HG03175 (cell line): ENCODE data around the gene GRAMD4.

Source experiments
- ATAC-seq: cut with Tn5 transposase; IDR thresholded peaks from one replicate; pipeline ENCODE4 v1.9.1; 2021; ENCODE audit warnings: mild to moderate bottlenecking, moderate library complexity; ENCODE audit not compliant: unreplicated experiment

The GRAMD4 gene

DNA sequence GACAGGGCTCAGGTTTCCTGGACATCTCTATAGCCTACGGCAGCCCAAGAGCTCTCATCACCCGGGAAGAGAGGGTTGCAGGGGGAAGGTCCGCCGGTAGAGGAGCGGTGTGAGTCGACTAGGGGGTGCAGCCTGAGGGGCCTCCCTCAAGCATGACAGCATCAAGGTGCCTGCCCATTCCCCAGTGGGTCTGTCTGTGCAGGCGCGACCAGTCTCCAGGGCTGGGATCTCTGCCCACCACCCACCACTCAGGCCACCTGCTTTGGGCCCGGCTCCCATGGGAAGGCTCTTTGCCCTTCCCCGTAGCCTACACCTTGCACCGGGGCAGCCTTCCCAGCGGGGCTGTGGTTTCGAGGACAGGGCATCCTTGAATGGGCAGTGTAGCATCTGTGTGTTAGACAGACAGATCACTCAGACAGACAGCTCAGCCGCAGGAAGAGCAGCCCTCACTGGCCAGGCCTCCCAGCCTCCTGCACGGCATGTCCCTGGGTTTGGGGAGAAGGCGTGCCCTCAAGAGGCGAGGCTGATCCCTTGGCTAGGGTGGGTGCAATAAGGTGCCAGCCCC is 88.7 kb downstream of the GRAMD4 start:
- no peak for ATAC-seq

DNA sequence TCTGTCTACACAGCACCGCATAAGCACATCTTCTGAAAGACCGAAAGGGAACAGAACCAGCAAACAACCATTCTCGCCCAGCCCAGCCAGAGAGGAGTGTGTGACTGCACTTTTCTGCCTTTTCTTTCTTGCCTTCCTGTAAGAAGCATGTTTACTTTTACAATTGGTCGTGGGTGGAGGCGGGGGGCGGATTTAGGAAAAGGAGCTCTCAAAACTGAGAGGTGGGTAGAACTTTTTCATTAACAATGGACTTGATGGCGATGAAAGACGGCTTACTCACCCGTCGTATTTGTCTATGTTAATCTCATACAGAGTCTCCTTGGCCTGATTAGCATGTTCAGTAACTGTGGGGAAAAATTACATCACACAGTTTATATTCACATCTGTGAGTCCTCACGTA is 90.6 kb downstream of the GRAMD4 start:
- ATAC-seq = no peak

DNA sequence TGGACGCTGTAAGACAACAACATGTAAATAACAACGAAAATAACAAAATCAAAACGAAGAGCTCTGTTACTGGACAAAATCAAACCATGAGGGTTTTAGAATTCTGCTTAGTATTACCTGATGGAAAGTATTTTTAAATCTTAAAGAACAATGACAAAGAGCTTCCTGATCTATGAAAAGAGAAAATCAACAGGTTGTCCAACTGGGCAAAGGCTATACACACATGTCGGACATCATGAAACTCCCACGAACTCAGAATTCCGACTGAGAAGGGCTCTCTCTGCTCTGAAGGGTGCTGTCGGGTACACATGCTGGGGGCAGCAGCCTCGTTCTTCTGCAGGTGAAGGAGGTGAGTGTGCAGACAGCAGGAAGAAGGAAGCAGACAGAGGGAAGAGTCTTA is 92.1 kb downstream of the GRAMD4 start:
- no peak for ATAC-seq

- no peak for ATAC-seq
Measured at GRCh38 chr22:46714550-46714949, 94.4 kb downstream of the GRAMD4 start.

GRCh38 chr22:46719921-46720320 is 99.7 kb downstream of the GRAMD4 start:
- no peak for ATAC-seq

GRCh38 chr22:46721501-46722085 is 101.4 kb downstream of the GRAMD4 start:
- ATAC-seq = no peak

- no peak for ATAC-seq
Measured at GRCh38 chr22:46723882-46724281, 103.7 kb downstream of the GRAMD4 start.

DNA sequence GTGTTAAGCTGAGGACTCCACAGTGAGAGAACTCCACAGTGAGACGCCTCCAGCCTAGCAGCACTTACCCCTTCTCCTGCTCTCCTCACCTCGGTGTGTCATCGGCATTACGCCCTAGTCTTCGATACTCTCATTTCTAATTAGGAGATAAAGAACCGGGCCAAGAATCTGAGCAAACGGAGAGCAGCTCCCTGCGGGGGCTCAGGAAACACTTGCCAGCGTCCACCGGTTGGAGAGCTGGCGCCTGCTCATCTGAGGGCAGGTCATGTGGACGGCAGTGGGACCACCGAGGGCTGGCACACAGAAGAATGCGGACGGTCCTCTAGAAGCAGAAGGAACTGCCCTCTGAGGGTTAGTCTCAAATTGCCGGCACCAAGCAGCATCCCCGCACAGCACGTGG is 104.9 kb downstream of the GRAMD4 start:
- no peak for ATAC-seq

DNA sequence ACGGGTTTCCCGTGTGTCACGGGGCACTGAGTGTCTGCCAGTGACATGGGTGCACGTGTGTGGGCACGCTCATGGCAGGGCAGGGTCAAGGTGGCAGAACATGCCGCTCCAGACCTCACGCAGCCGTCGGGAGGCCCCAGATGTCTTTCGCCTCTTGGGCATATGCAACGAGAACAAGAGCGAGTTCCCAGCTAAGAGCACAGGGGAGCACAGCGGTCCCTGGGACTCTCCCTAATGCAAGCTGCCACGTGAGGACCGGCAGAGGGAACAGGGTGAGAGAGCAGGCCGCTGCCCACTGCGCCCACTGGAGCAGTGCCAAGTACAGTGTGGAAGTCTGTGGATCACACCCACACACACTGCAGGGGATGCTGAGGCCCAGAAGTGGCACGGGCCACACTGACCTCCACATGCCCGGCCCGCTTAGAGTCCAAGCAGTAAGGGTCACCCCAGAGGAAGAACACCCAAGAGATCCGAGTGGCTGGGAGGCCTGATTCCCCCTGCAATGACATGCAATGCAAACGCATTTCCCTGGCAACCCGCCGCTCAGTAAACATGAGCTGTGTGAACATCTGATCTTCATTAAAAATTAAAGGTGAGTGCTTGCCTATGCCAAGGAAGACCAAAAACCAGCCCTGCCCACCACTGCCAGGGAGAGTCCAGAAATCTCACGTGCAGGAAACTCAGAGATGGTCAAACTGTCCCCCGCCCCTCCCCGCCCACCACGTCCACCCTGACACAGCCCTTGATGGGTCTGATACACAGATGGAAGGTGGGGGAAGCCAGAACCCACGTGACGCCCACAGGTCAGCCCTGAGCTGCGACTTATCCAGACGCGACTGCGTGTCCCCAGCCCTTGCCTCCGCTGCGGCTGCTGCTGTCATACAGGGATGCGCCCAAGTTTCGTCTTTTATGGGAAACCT is 106.1 kb downstream of the GRAMD4 start:
- ATAC-seq = no peak

- ATAC-seq = no peak
Measured at GRCh38 chr22:46726986-46727317, 106.8 kb downstream of the GRAMD4 start.

GRCh38 chr22:46727813-46728364 is 107.7 kb downstream of the GRAMD4 start:
- no peak for ATAC-seq

DNA sequence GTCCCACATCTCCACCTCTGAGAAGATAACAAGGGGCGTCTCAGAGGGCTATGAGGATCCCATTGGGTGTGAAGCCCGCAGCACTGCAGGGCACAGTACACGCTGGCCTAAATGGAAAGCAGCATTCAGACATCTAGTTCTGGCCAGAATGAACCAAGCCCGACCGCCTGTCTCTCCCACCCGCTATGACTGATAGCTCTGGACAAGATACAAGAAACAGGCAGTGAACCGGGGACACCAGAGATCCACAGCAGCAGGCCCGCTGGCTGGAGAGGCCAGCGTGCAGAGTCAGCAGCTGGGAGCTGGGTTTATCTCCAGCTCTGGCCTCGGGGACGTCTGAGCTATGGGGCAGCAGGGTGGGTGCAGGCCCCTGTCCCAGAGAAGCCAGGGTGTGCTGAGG is 108.3 kb downstream of the GRAMD4 start:
- ATAC-seq = no peak
